GM23248 (cell line): ENCODE results near the gene TYSND1.

Experiments used
- EZH2 ChIP-seq: fragments of 200-600 bp; sonication (generic); IDR thresholded peaks from 2 replicates; pipeline ENCODE4 v1.6.1; 2018; ENCODE audit warnings: antibody characterized with exemption, mild to moderate bottlenecking; ENCODE audit not compliant: insufficient read depth, poor library complexity, severe bottlenecking
- EZH2phosphoT487 ChIP-seq: fragments of 200-600 bp; sonication (generic); IDR thresholded peaks from 2 replicates; pipeline ENCODE4 v1.6.1; 2018; ENCODE audit warnings: antibody characterized with exemption, moderate library complexity, mild to moderate bottlenecking, low read depth; ENCODE audit not compliant: insufficient read depth

DNA sequence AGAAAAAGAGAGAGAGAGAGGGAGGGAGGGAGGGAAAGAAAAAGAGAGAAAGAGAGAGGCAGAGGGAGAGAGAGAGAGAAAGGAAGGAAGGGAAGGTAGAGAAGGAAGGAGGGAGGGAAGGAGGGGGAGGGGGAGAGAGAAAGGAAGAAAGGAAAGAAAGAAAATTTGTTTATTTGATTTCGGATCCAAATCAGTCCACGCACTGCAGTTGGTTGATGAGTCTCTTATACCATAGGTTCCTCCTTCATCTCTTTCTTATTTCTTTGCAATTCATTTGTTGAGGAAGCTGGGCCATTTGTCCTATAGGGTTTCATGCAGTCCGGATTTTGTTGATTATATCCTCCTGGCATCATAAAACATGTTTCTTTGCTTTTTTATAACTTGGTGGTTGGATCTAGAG, 48.2 kb downstream of the TYSND1 start:
- no peak for TF ChIP-seq EZH2
- TF ChIP-seq EZH2phosphoT487, result no peak
